IMR-90 (cell line): ENCODE measurements around the gene APOB. TPM values are rescaled to one million over a fixed set of nuclear protein-coding genes. Genes with fewer than 3 reads are reported as not detected.

Source experiments
- ATAC-seq: fragments of 200-7000 bp; cut with Tn5 transposase; 2 replicates; pipeline ENCODE4 v1.9.1; 2020; ENCODE audit warnings: low read depth, mild to moderate bottlenecking, moderate library complexity
- BruUV-seq: library from RNA; stranded (reverse); fragments of 400-500 nt; replicated peaks from 2 replicates; lab custom pipeline; 2021; lab: Mats Ljungman, UMichigan
- CTCF ChIA-PET: fragments of 300-600 bp; formaldehyde crosslinking; extraction: SDS; loops from one replicate; lab custom pipeline; 2021; ENCODE audit warnings: antibody characterized with exemption; lab: Yijun Ruan, JAX
- POLR2A ChIA-PET: fragments of 300-600 bp; sonication (Branson Sonifier 250); formaldehyde crosslinking; loops from one replicate; lab custom pipeline; 2022; ENCODE audit warnings: antibody characterized with exemption; ENCODE audit not compliant: unreplicated experiment; lab: Charles Lee
- DNase-seq: peaks from one replicate; pipeline ENCODE4 v3.0.0; 2013
- H2AFZ ChIP-seq: replicated peaks from 2 replicates; pipeline ENCODE3; 2013; ENCODE audit warnings: low read length, mild to moderate bottlenecking; ENCODE audit not compliant: poor library complexity
- H2AK5ac ChIP-seq: 2 replicates; pipeline ENCODE4 v1.6.1; 2013; ENCODE audit warnings: low read depth, low read length, inconsistent platforms
- H2AK9ac ChIP-seq: replicated peaks from 2 replicates; pipeline ENCODE3; 2013; ENCODE audit warnings: mild to moderate bottlenecking, low read depth, low read length, moderate library complexity; ENCODE audit not compliant: poor library complexity
- H2BK120ac ChIP-seq: 2 replicates; pipeline ENCODE4 v1.6.1; 2013; ENCODE audit warnings: low read depth, low read length, inconsistent platforms
- H2BK15ac ChIP-seq: 3 replicates; pipeline ENCODE4 v1.6.1; 2013; ENCODE audit warnings: low read depth, low read length, inconsistent platforms
- H2BK20ac ChIP-seq: 2 replicates; pipeline ENCODE4 v1.6.1; 2013; ENCODE audit warnings: low read depth, mild to moderate bottlenecking, inconsistent platforms, low read length, moderate library complexity
- H2BK5ac ChIP-seq: 2 replicates; pipeline ENCODE4 v1.6.1; 2013; ENCODE audit warnings: mild to moderate bottlenecking, low read depth, low read length, inconsistent platforms; ENCODE audit not compliant: poor library complexity, severe bottlenecking
- H3K14ac ChIP-seq: replicated peaks from 2 replicates; pipeline ENCODE4 v1.6.1; 2013; ENCODE audit warnings: low read depth, low read length, inconsistent platforms
- H3K18ac ChIP-seq: 2 replicates; pipeline ENCODE4 v1.6.1; 2013; ENCODE audit warnings: low read depth, low read length, control low read depth
- H3K23ac ChIP-seq: 2 replicates; pipeline ENCODE4 v1.6.1; 2013; ENCODE audit warnings: low read depth, low read length, inconsistent platforms
- H3K27ac ChIP-seq: 2 replicates; pipeline ENCODE4 v1.5.1; 2013; ENCODE audit warnings: mild to moderate bottlenecking, control low read depth, low read length; ENCODE audit not compliant: insufficient read depth
- H3K27me3 ChIP-seq: 2 replicates; pipeline ENCODE4 v1.6.1; 2013; ENCODE audit warnings: low read length; ENCODE audit not compliant: control insufficient read depth, insufficient read depth
- H3K36me3 ChIP-seq: 2 replicates; pipeline ENCODE4 v1.6.1; 2013; ENCODE audit warnings: low read length, mixed read lengths; ENCODE audit not compliant: control insufficient read depth, insufficient read depth
- H3K4ac ChIP-seq: 2 replicates; pipeline ENCODE4 v1.6.1; 2013; ENCODE audit warnings: low read depth, low read length, inconsistent platforms
- H3K4me1 ChIP-seq: 2 replicates; pipeline ENCODE4 v1.6.1; 2013; ENCODE audit warnings: low read length, mixed read lengths; ENCODE audit not compliant: control insufficient read depth, insufficient read depth
- H3K4me2 ChIP-seq: 2 replicates; pipeline ENCODE4 v1.6.1; 2013; ENCODE audit warnings: low read depth, mild to moderate bottlenecking, control low read depth, low read length, moderate library complexity
- H3K4me3 ChIP-seq: 2 replicates; pipeline ENCODE4 v1.5.1; 2013; ENCODE audit warnings: low read depth, mild to moderate bottlenecking, control low read depth, low read length, moderate library complexity; ENCODE audit not compliant: insufficient read depth
- H3K56ac ChIP-seq: 2 replicates; pipeline ENCODE4 v1.6.1; 2013; ENCODE audit warnings: low read length, inconsistent platforms; ENCODE audit not compliant: insufficient read depth; ENCODE audit errors: extremely low read depth
- H3K79me1 ChIP-seq, 2 experiments: 2 replicates each; pipeline ENCODE4 v1.6.1; 2013; ENCODE audit warnings: low read length in 2 of 2, inconsistent platforms in 1 of 2, low read depth in 1 of 2
- H3K9ac ChIP-seq: 2 replicates; pipeline ENCODE4 v1.6.1; 2013; ENCODE audit warnings: low read depth, low read length, control low read depth
- H3K9me1 ChIP-seq: 2 replicates; pipeline ENCODE4 v1.6.1; 2013; ENCODE audit warnings: low read length, inconsistent platforms; ENCODE audit not compliant: insufficient read depth
- H3K9me3 ChIP-seq: 2 replicates; pipeline ENCODE4 v1.6.1; 2013; ENCODE audit warnings: low read length; ENCODE audit not compliant: control insufficient read depth, insufficient read depth
- H4K20me1 ChIP-seq: 2 replicates; pipeline ENCODE4 v1.6.1; 2013; ENCODE audit warnings: low read length, inconsistent platforms; ENCODE audit not compliant: insufficient read depth
- H4K5ac ChIP-seq: 2 replicates; pipeline ENCODE4 v1.6.1; 2013; ENCODE audit warnings: mild to moderate bottlenecking, low read depth, low read length, control low read depth
- H4K8ac ChIP-seq, 2 experiments: 2 replicates each; pipeline ENCODE4 v1.6.1; 2013; ENCODE audit warnings: low read depth in 2 of 2, low read length in 2 of 2, control low read depth in 1 of 2, inconsistent platforms in 1 of 2
- H4K91ac ChIP-seq: 2 replicates; pipeline ENCODE4 v1.6.1; 2013; ENCODE audit warnings: low read depth, low read length, inconsistent platforms; ENCODE audit not compliant: insufficient read depth
- MAFK ChIP-seq: IDR thresholded peaks from 2 replicates; pipeline ENCODE4 v1.6.1; 2012; ENCODE audit warnings: low read depth, low read length, improper control_type of control experiment
- NFE2L2 ChIP-seq: fragments of 150-350 bp; IDR thresholded peaks from 2 replicates; pipeline ENCODE4 v1.6.1; 2016; ENCODE audit warnings: low read depth, mild to moderate bottlenecking, low read length
- RCOR1 ChIP-seq: IDR thresholded peaks from 2 replicates; pipeline ENCODE4 v1.6.1; 2012; ENCODE audit warnings: mild to moderate bottlenecking, low read length, improper control_type of control experiment; ENCODE audit not compliant: insufficient replicate concordance
- WGBS, 2 experiments: methylation state at CpG; one replicate each; pipeline versions ENCODE4 v1.1.5 to v1.1.7; 2013; ENCODE audit warnings: missing lambda C conversion rate in 2 of 2; ENCODE audit not compliant: insufficient read length in 1 of 2; ENCODE audit errors: extremely low coverage in 2 of 2; 5-methylcytosine and 5-hydroxymethylcytosine counted together
- dilution Hi-C: fragments of 300-500 bp; cut with HindIII; formaldehyde crosslinking; loops from one replicate; pipeline ENCODE4 v1.14.3; 2018; ENCODE audit warnings: low sequenced_read_pairs; ENCODE audit not compliant: unreplicated experiment
- in situ Hi-C: fragments of 300-500 bp; cut with MboI; formaldehyde crosslinking; loops from 3 replicates; pipeline ENCODE4 v1.14.3; 2019; ENCODE audit warnings: low sequenced_read_pairs, inconsistent platforms, mixed read lengths
- intact Hi-C: fragments of 100-400 bp; cut with micrococcal nuclease; formaldehyde crosslinking; loops from 2 replicates; pipeline ENCODE4 v1.10.0; 2022
- polyA plus RNA-seq, 3 experiments: library from polyadenylated mRNA; depleted of rRNA; stranded (reverse); fragments of >200 nt; gene quantifications; 2 replicates each; pipeline ENCODE4 v1.2.3, GENCODE V29; 2012; ENCODE audit warnings: low replicate concordance in 1 of 3
- total RNA-seq: library from RNA; depleted of rRNA; stranded (reverse); fragments of >200 nt; gene quantifications from 2 replicates; pipeline ENCODE4 v1.2.3, GENCODE V29; 2012
- TF ChIP-seq, protein P1 (sequence below): fragments of 150-350 bp; IDR thresholded peaks from 2 replicates; pipeline ENCODE4 v1.6.1; 2017; ENCODE audit warnings: mild to moderate bottlenecking, antibody characterized with exemption, low read length, low read depth

The APOB gene
- total and polyA plus RNA-seq, 2 of the 4 experiments (the other 2 are of a cell fraction): under 0.01 TPM; not detected in 1

DNA sequence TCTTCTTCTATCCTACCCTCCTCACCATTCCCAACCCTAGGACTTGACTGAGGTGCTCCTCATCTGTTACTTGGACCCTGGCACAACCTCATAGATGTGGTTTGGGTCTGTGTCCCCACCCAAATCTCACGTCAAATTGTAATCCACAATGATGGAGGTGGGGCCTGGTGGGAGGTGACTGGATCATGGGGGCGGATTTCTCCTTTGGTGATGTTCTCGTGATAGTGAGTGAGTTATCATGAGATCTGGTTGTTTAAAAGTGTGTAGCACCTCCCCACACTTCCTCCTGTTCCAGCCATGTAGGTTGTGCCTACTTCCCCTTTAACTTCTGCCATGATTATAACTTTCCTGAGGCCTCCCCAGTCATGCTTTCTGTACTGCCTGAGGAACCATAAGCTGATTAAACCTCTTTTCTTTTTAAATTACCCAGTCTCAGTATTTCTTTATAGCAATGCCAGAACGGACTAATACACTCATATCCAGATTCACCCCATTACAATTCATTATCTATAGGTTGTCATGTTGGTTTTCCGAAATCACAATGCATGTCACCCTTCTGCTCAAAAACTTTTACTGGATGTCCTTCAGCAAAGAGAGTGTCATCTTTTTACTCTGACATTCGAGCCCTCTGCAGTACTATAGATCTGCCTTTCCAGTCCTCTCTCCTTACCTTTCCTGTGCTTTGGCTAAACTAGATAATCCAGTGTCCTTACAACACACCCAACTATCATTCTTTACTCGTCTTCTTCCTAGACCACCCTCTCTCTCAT, 45.7 kb downstream of the APOB start:
- no peaks in the 10 kb centered on the region for H3K27me3 ChIP-seq
- H3K9me3 ChIP-seq: no peaks in the 10 kb centered on the region
- no peak overlapping the region for H2AK5ac ChIP-seq
- H2BK120ac ChIP-seq: no peak overlapping the region
- ChIA-PET POLR2A (no interaction called here), CTCF (no interaction called here)
- no peak overlapping the region for H3K4me2 ChIP-seq
- no peaks in the 10 kb centered on the region for H3K36me3 ChIP-seq
- H4K91ac ChIP-seq: no peak overlapping the region
- no peaks in the 10 kb centered on the region for H4K20me1 ChIP-seq
- no peak overlapping the region for H3K4me3 ChIP-seq
- H3K27ac ChIP-seq: no peak overlapping the region
- no peak overlapping the region for H3K23ac ChIP-seq
- no peak overlapping the region for H4K5ac ChIP-seq
- H3K4me1 ChIP-seq: no peaks in the 10 kb centered on the region
- no peak overlapping the region for H3K18ac ChIP-seq
- H2AK9ac ChIP-seq: no peak overlapping the region
- WGBS, 2 experiments: 0% methylated on average over 1 of the region's 7 CpGs; no CpG with 5 or more reads in 1 of the 2 experiments
- TF ChIP-seq, protein P1, sequence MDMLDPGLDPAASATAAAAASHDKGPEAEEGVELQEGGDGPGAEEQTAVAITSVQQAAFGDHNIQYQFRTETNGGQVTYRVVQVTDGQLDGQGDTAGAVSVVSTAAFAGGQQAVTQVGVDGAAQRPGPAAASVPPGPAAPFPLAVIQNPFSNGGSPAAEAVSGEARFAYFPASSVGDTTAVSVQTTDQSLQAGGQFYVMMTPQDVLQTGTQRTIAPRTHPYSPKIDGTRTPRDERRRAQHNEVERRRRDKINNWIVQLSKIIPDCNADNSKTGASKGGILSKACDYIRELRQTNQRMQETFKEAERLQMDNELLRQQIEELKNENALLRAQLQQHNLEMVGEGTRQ: no peak
- TF ChIP-seq MAFK (no peak), NFE2L2 (no peak), RCOR1 (no peak)
- BruUV-seq: no TSS peak
- dilution Hi-C loops: no loop called here
- H2BK15ac ChIP-seq: no peak overlapping the region
- no peak overlapping the region for H2AFZ ChIP-seq
- no peak overlapping the region for H2BK20ac ChIP-seq
- H3K79me1 ChIP-seq: no peaks in the 10 kb centered on the region
- H3K9ac ChIP-seq: no peak overlapping the region
- no peaks in the 10 kb centered on the region for H3K9me1 ChIP-seq
- no peak overlapping the region for H3K56ac ChIP-seq
- DNase-seq: no peak
- no peak overlapping the region for H3K4ac ChIP-seq
- H4K8ac ChIP-seq: no peak overlapping the region
- intact Hi-C loops: no loop called here
- in situ Hi-C loops: no loop called here
- ATAC-seq: no peak
- no peak overlapping the region for H3K14ac ChIP-seq
- H2BK5ac ChIP-seq: no peak overlapping the region
